ENCODE data around the gene DNPH1.

Gene DNPH1

DNA sequence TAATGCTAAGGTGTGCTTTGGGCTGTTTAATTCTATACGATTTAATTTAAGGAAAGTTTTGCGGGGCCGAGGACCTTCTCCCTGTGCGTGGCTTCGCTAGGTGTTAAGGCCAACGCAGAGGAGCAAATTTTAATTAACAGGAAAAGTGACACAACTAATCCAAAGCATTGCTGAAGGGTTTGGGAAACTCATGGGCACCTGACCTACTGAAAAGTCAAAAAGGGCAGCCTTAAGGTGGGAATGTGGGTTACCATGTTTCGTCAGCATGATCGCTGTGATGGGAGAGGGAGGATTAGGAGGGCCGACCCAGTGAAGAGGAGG is 47.7 kb downstream of the DNPH1 start:
- DNase-seq (ENCODE audit: low read depth), result no peak

DNA sequence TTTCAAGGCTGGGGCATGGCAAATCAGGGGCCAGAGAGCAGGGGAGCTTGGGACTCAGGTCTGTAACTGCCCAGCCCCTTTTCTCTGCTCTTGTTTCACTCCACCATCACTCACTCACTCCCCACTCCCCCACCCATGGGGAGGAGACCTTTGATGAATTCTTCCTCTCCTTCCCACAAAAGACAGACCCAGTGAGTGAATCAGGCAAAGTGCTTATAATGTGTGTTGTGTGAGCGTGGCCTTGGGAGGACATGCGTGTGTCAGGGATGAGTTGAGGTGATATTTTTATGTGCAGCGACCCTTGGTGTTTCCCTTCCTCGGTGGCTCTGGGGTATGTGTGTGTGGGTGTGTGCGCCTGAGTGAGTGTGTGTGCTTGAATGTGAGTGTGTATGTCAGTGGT is 48.3 kb downstream of the DNPH1 start:
- no peak for DNase-seq (ENCODE audit: low read depth)

DNA sequence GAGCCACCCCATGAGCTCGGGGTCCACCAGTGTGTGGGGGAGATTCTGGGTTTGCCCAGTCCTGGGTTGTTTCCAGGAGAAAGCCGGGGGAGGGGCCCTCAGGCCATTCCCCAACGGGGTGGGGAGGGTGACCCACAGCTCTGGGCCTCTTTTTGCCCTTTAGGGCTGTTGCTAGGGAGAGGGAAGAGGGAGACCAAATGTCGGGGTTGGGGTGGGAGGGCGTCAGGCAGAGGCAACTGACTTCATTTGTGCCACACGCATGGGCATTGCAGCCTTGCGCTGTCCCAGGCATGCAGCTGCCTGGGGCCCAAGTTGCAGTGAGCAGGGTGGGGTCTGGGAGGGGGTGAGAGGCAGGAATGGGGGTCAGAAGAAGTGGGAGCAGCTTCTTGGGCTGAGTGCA is 49.2 kb downstream of the DNPH1 start:
- no peak for DNase-seq (ENCODE audit: low read depth)

DNA sequence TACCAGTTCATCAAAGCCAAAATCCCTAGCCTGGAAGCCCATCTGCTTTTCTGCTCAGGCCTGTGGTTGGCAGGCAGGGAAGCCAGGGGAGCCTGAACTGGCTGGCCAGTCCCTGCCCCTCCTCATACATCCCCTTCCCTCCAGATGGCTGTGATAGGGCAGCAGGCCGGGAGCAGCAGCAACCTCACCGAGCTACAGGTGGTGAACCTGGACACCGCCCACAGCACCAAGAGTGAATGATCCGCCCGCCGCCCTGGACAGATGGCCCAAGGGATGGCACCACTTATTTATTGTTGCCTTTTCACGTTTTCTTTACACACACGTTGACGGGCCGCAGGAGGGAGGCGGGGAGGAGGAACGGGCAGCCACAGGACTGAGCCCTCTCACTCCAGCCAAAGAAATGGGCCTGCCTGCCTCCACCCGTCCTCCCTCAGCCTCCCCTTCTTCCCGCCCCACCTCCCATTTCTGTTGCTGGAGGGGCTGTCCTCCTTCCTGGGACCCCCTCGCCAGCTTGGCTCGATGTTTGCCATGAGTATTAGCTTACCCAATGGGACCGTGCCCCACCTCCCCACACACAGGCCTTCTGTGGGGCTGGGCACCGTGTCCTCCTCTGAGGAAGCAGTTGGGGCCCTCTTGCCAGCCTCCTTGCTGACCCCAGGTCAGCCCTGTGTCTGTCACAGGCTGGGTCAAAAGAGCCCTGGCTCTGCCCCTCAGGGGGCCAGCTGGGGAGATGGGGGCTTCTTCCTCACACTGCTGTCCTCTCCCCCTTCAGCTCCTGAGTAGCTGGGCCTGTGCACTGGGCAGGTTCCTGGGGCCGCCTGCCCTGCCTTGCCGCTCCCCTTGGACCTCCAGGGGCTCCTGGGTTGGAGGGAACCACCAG is 50.1 kb downstream of the DNPH1 start:
- DNase-seq (ENCODE audit: low read depth), result no peak

DNA sequence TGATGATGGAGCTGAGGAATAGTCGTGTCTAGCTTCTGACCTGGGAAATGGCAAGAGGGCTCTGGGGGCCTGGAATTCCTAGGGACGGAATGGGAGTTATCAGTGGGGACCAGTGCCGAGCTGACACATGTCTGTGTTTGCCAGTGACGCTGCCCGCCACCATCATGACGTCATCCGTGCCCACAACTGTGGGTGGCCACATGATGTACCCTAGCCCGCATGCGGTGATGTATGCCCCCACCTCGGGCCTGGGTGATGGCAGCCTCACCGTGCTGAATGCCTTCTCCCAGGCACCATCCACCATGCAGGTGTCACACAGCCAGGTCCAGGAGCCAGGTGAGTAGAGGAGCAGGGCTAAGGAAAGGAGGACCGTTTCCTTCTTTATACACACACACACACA is 51.1 kb downstream of the DNPH1 start:
- no peak for DNase-seq (ENCODE audit: low read depth)

DNA sequence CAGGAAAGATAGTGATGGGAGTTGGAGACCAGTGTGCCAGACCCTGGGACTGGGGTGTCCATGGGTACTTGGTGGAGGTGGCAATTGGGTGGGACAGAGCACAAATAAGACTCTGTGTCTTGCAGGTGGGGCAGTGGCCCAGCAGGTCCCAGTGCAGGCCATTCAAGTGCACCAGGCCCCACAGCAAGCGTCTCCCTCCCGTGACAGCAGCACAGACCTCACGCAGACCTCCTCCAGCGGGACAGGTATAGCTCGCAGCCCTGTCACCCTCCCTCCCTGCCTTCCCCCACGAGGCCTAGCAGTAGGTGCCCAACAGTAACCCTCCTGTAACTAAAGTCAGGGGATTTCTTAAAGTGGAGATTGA is 52.9 kb downstream of the DNPH1 start:
- no peak for DNase-seq (ENCODE audit: low read depth)

DNA sequence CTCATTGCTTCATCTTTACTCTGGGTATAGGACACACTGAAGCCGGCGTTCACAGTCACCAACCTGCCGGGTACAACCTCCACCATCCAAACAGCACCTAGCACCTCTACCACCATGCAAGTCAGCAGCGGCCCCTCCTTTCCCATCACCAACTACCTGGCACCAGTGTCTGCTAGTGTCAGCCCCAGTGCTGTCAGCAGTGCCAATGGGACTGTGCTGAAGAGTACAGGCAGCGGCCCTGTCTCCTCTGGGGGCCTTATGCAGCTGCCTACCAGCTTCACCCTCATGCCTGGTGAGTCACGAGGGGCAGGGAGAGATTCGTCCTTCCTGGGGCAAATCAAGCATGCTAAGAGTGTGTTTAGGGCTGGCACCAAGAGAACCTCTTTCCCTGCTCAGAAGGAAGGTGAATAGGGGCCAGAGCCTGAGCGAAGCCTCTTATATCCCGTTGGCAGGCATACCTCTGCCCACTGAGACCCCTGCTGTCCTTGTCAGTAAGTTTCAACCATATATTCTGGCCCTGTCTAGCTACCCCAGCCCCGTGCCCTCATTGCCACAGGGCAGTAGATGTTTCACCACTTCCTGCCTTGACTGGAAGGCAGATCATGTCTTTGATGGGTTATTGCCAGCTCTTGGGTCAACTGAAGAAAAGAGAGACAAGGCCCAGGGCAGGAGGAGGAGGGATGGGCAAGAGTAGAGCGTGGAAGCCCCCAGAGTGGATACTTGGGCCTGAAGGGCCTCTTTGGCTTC is 53.4 kb downstream of the DNPH1 start:
- DNase-seq (ENCODE audit: low read depth), result no peak

Data from activated gamma-delta T cell treated with anti-CD3 and anti-CD28 coated beads, Interleukin-2, amount 50 U/mL, for 16 hours (primary cell).